ENCODE data around the gene CST8.

DNA sequence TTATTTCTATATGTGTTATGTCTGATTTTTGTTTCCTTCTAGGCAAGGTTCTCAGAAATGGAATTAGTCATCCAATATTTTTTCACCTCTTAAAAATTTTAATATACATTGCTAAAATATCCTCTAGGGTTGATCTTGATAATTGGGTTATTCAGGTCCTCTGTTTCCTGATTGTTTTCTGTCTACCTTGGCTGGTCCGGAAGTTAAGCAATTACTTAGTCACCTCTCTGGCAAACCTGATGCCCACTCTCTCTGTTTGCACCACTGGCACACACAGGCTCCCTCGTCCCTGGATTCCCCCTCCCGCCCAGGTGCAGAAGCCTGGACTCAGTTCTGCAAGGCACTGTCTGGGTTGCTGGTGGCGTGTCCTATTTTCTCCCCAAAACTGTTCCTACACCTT is 49.7 kb downstream of the CST8 start:
- TF ChIP-seq, protein P1, sequence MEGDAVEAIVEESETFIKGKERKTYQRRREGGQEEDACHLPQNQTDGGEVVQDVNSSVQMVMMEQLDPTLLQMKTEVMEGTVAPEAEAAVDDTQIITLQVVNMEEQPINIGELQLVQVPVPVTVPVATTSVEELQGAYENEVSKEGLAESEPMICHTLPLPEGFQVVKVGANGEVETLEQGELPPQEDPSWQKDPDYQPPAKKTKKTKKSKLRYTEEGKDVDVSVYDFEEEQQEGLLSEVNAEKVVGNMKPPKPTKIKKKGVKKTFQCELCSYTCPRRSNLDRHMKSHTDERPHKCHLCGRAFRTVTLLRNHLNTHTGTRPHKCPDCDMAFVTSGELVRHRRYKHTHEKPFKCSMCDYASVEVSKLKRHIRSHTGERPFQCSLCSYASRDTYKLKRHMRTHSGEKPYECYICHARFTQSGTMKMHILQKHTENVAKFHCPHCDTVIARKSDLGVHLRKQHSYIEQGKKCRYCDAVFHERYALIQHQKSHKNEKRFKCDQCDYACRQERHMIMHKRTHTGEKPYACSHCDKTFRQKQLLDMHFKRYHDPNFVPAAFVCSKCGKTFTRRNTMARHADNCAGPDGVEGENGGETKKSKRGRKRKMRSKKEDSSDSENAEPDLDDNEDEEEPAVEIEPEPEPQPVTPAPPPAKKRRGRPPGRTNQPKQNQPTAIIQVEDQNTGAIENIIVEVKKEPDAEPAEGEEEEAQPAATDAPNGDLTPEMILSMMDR (conservative IDR thresholded peaks at IDR 0.05), result no peak
- no peak for TF ChIP-seq ZFX (IDR thresholded peaks at IDR 0.05)

Data from C4-2B (cell line).